Astrocyte (in vitro differentiated cells and primary cell): ENCODE results near the gene CFAP58.

Experiments used
- CTCF ChIP-seq: IDR thresholded peaks from 2 replicates; pipeline ENCODE4 v1.5.1; 2011; ENCODE audit warnings: low read depth, mild to moderate bottlenecking, inconsistent platforms, low read length, moderate library complexity; ENCODE audit not compliant: insufficient read depth
- EZH2 ChIP-seq: IDR thresholded peaks from 2 replicates; pipeline ENCODE4 v1.6.1; 2012; ENCODE audit warnings: mild to moderate bottlenecking, low read length, inconsistent platforms; ENCODE audit not compliant: insufficient read depth

DNA sequence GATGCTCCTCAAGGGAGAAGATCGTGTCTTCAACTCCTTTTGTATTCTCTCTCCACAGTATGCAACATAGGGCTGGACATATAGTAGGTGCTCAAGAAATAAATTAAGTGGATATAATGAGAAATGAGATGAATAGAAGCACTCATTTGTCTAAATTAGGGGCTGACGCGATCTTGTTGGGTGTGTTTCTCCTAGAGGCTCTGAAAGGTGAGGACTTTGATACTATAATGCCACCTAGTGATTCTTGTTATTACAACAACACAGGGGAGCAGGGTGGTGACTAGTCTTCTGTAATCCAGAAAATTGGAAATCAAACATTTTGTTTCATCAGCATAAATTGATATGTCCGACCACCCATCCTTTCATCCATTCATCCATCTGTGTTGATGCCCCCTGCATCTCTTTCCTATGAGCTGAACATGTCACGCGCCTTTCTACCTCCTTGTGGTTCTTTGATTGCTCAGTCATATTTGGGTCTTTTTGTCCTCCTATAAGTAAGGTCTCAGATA, 3.5 kb upstream of the CFAP58 start:
- TF ChIP-seq CTCF (peak; percentile 59), EZH2 (no peak)
